Panc1 (cell line): ENCODE results near the gene SFI1. TPM values are rescaled to one million over a fixed set of nuclear protein-coding genes. Genes with fewer than 3 reads are reported as not detected.

Source experiments
- ATAC-seq: fragments of 200-7000 bp; cut with Tn5 transposase; 2 replicates; pipeline ENCODE4 v1.9.1; 2020; ENCODE audit warnings: mild to moderate bottlenecking, moderate library complexity
- BruUV-seq: library from RNA; stranded (reverse); fragments of 400-500 nt; replicated peaks from 2 replicates; lab custom pipeline; 2021; lab: Mats Ljungman, UMichigan
- CTCF ChIA-PET: fragments of 300-600 bp; sonication (Branson Sonifier 250); formaldehyde crosslinking; loops from one replicate; lab custom pipeline; 2022; ENCODE audit warnings: antibody characterized with exemption; lab: Charles Lee
- POLR2A ChIA-PET: fragments of 300-600 bp; sonication (Branson Sonifier 250); formaldehyde crosslinking; loops from one replicate; lab custom pipeline; 2022; ENCODE audit warnings: antibody characterized with exemption; lab: Charles Lee
- DNase-seq: peaks from one replicate; pipeline ENCODE4 v3.0.0-alpha.2; 2010; ENCODE audit warnings: low read depth, low spot score
- H3K27ac ChIP-seq: 2 replicates; pipeline ENCODE4 v1.5.1; 2011; ENCODE audit warnings: mild to moderate bottlenecking, low read length, inconsistent platforms
- H3K27me3 ChIP-seq: fragments of 200-500 bp; sonication (Bioruptor generic); 2 replicates; pipeline ENCODE4 v1.6.0; 2014; ENCODE audit warnings: low read length, inconsistent platforms; ENCODE audit not compliant: control insufficient read depth, insufficient read depth
- H3K36me3 ChIP-seq: fragments of 200-500 bp; sonication (Bioruptor generic); 2 replicates; pipeline ENCODE4 v1.5.1; 2014; ENCODE audit warnings: inconsistent platforms, mild to moderate bottlenecking, low read length, moderate library complexity; ENCODE audit not compliant: control insufficient read depth, insufficient read depth
- H3K4me1 ChIP-seq: 2 replicates; pipeline ENCODE4 v1.5.1; 2011; ENCODE audit warnings: inconsistent platforms, mild to moderate bottlenecking, low read length, moderate library complexity; ENCODE audit not compliant: control insufficient read depth, insufficient read depth
- H3K4me3 ChIP-seq, 2 experiments: 2 replicates each; pipeline ENCODE4 v1.5.1; 2011 to 2012; ENCODE audit warnings: low read depth in 2 of 2, low read length in 2 of 2, mild to moderate bottlenecking in 2 of 2, inconsistent platforms in 1 of 2, moderate library complexity in 1 of 2
- H3K9me3 ChIP-seq: fragments of 200-500 bp; sonication (Bioruptor generic); 2 replicates; pipeline ENCODE4 v1.5.1; 2014; ENCODE audit warnings: low read depth, mild to moderate bottlenecking, inconsistent platforms, low read length, moderate library complexity; ENCODE audit not compliant: control insufficient read depth, insufficient read depth
- CTCF ChIP-seq: fragments of 450-650 bp; IDR thresholded peaks from 2 replicates; pipeline ENCODE4 v1.5.1; 2017; ENCODE audit warnings: mild to moderate bottlenecking
- POLR2AphosphoS5 ChIP-seq: IDR thresholded peaks from 2 replicates; pipeline ENCODE4 v1.6.1; 2012; ENCODE audit warnings: mild to moderate bottlenecking, low read depth, low read length, moderate library complexity
- REST ChIP-seq, 2 experiments: IDR thresholded peaks; 2 replicates each; pipeline ENCODE4 v1.6.1; 2011 to 2012; ENCODE audit warnings: low read depth in 2 of 2, control low read depth in 1 of 2, low read length in 1 of 2, mild to moderate bottlenecking in 1 of 2, moderate library complexity in 1 of 2; ENCODE audit not compliant: insufficient read depth in 1 of 2
- SIN3A ChIP-seq: IDR thresholded peaks from 2 replicates; pipeline ENCODE4 v1.6.1; 2012; ENCODE audit warnings: low read depth, mild to moderate bottlenecking, low read length, moderate library complexity, borderline replicate concordance; ENCODE audit not compliant: insufficient read depth
- TCF7L2 ChIP-seq: IDR thresholded peaks from 2 replicates; pipeline ENCODE4 v1.6.1; 2011; ENCODE audit warnings: mild to moderate bottlenecking, low read depth, low read length, inconsistent platforms
- in situ Hi-C: cut with HindIII; loops from 2 replicates; pipeline ENCODE4 v1.10.0; 2016; ENCODE audit warnings: low sequenced_read_pairs, low pct_unique_long_range_greater_than_20kb
- intact Hi-C: fragments of 100-400 bp; cut with micrococcal nuclease; formaldehyde crosslinking; loops from one replicate; pipeline ENCODE4 v1.10.0; 2022; ENCODE audit not compliant: unreplicated experiment
- total RNA-seq: library from RNA; stranded (reverse); gene quantifications from one replicate; pipeline ENCODE4 v1.2.1, GENCODE V29; 2021; ENCODE audit not compliant: unreplicated experiment

Gene SFI1
- total RNA-seq, 1 experiment from 2014 or later, result 29.9 TPM

- Histone ChIP-seq H3K4me1 (no peaks in the 10 kb centered on the region), H3K27me3 (no peaks in the 10 kb centered on the region), H3K4me3 (no peak overlapping the region), H3K9me3 (no peaks in the 10 kb centered on the region), H3K27ac (no peak overlapping the region), H3K36me3 (no peaks in the 10 kb centered on the region)
- ChIA-PET CTCF (no interaction called here), POLR2A (no interaction called here)
- ATAC-seq, result no peak
- intact Hi-C loops, result no loop called here
- TF ChIP-seq REST (IDR thresholded peaks at IDR 0.05; ENCODE audit: insufficient read depth in 1 of 2, low read depth in 2 of 2, low read length in 1 of 2) (no peak), CTCF (no peak)
- in situ Hi-C loops, result no loop called here
- no TSS peak for BruUV-seq
- no peak for DNase-seq
These were observed 83.5 kb downstream of the SFI1 start for GRCh38 chr22:31579835-31580242.

GRCh38 chr22:31583861-31584485 is 87.6 kb downstream of the SFI1 start:
- ChIA-PET POLR2A (no interaction called here), CTCF (no interaction called here)
- no peak overlapping the region for H3K4me3 ChIP-seq
- H3K4me1 ChIP-seq, result no peaks in the 10 kb centered on the region
- intact Hi-C loops (no loop called here), in situ Hi-C loops (no loop called here)
- H3K36me3 ChIP-seq, result no peaks in the 10 kb centered on the region; the same call in 1 of the 2 replicates
- ATAC-seq, result no peak
- TF ChIP-seq REST (IDR thresholded peaks at IDR 0.05; ENCODE audit: insufficient read depth in 1 of 2, low read depth in 2 of 2, low read length in 1 of 2) (no peak), CTCF (no peak), TCF7L2 (no peak), POLR2AphosphoS5 (no peak), SIN3A (no peak)
- H3K27ac ChIP-seq, result no peak overlapping the region
- no peaks in the 10 kb centered on the region for H3K9me3 ChIP-seq
- no TSS peak for BruUV-seq
- no peak for DNase-seq
- H3K27me3 ChIP-seq, result no peaks in the 10 kb centered on the region
